AG09319 (cell line): ENCODE data around the gene GALK2.
A peak's percentile ranks its signal among the peaks of the same experiment; 100 is the strongest.

Source experiments
- DNase-seq: peaks from one replicate; pipeline ENCODE4 v3.0.0-alpha.2; 2010; ENCODE audit warnings: low read depth; ENCODE audit errors: extremely low read depth
- TF ChIP-seq, protein P1 (sequence below): IDR thresholded peaks from 2 replicates; pipeline ENCODE4 v1.5.1; 2011; ENCODE audit warnings: low read depth, mild to moderate bottlenecking, inconsistent platforms, low read length, moderate library complexity

Gene GALK2

DNA sequence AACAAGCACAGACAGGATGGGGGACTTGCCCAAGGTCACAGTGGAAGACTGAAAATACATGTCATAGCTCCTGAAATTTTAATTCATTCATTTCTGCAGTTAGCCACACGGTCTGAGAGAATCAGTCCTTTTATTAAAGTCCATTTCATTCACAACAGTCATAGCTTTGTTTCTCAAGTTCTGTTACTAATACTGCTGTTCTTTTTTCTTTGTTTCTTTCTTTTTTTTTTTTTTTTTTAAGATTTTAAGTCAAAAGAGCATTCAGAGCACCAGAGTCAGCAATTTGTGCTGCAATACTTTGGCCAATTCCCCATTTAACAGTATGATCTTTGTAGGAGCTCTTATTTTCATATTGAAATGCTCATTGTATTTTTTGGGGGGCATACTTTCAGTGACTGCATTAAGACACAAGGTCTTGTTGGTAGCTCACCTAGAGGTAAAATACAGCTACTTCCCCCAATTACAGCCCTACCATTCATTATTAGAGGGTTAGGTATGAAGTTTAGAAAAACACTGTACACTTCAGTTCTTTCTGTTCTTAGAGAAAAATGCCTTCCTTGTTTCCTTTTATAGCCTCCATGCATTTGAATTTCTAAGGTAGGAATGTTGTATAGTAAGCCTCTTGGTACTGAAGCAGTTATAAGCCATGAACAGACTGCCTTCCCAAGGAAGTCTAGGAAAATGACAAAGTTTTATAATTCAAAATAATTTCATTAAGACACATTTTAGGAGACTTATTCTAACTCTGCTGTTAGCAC is 9.6 kb downstream of the GALK2 start:
- DNase-seq, result no peak
- TF ChIP-seq, protein P1, sequence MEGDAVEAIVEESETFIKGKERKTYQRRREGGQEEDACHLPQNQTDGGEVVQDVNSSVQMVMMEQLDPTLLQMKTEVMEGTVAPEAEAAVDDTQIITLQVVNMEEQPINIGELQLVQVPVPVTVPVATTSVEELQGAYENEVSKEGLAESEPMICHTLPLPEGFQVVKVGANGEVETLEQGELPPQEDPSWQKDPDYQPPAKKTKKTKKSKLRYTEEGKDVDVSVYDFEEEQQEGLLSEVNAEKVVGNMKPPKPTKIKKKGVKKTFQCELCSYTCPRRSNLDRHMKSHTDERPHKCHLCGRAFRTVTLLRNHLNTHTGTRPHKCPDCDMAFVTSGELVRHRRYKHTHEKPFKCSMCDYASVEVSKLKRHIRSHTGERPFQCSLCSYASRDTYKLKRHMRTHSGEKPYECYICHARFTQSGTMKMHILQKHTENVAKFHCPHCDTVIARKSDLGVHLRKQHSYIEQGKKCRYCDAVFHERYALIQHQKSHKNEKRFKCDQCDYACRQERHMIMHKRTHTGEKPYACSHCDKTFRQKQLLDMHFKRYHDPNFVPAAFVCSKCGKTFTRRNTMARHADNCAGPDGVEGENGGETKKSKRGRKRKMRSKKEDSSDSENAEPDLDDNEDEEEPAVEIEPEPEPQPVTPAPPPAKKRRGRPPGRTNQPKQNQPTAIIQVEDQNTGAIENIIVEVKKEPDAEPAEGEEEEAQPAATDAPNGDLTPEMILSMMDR, result no peak

- TF ChIP-seq, protein P1, result no peak
- DNase-seq, result no peak
Observed at GRCh38 chr15:49182128-49182527, 12.1 kb downstream of the GALK2 start.

DNA sequence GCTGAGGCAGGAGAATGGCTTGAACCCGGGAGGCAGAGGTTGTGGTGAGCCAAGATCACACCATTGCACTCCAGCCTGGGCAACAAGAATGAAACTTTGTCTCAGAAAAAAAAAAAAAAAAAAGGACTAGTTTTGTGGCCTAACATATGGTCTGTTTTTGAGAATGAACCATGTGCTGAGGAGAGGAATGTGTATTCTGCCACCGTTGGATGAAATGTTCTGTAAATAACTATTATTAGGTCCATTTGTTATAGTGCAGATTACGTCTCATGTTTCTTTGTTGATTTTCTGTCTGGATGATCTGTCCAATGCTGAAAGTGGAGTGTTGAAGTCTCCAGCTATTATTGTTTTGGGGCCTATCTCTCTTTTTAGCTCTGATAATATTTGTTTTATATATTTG is 13.7 kb downstream of the GALK2 start:
- DNase-seq, result peak; percentile 30

DNA sequence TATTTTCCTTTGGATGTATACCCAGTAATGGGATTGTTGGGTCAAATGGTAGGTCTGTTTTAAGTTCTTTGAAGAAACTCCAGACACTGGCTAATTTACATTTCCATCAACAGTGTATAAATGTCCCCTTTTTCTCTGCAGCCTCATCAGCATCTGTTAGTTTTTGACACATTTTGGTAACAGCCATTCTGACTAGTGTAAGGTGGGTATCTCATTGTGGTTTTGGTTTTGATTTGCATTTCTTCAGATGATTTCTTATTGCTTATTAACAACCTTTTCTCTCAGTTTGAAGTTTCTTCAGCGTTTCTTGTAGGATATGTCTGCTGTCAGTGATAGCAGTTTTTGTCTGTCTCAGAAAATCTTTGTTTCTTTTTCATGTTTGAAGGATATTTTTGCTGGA is 15.4 kb downstream of the GALK2 start:
- DNase-seq, result no peak
- TF ChIP-seq, protein P1, result no peak

DNA sequence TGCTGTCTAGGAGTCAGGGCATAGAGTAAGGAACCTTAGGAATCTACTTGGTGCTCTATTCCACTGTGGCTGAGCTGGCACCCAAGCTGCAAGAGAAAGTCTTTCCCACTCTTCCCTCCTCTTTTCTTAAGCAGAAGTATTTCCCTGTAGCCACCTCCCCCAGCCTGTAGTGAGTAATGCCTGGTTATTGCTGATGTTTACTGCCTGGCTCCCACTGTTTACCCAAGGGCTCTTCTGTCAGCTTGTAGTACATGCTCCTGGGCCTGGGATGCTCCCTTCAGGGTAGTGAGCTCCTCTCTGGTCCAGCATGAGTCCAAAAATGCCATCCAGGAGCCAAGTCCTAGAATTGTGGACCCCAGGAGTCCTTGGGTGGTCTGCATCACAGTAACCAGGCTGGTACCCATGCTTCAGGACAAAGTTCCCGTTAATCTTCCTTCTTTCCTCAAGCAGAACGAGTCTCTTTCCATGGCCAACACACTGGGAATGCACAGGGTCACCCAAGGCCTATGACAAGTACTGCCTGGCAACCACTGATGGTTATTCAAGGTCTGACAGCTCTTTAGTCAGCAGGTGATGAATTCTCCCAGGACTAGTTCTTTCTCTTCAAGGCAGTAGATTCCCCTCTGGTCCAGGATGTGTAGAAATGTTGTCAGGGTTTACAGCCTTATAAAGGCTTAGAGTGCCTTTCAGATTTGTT is 17.6 kb downstream of the GALK2 start:
- TF ChIP-seq, protein P1, result no peak
- DNase-seq, result no peak

GRCh38 chr15:49188933-49189332 is 18.9 kb downstream of the GALK2 start:
- no peak for DNase-seq
- TF ChIP-seq, protein P1, result no peak

- no peak for DNase-seq
Observed at GRCh38 chr15:49189631-49190030, 19.6 kb downstream of the GALK2 start.

More at GRCh38 chr15:49189631-49190030, 19.6 kb downstream of the GALK2 start:
- TF ChIP-seq, protein P1, result no peak
